Measurements from ENCODE around the gene PSAPL1.

The PSAPL1 gene

GRCh38 chr4:7411491-7411890, 23.2 kb downstream of the PSAPL1 start:
- H3K27ac Mint-ChIP-seq, result no peak overlapping the region
- peaks cover 25% of the 10 kb centered on the region for H3K9me3 Mint-ChIP-seq
- peaks cover 7% of the 10 kb centered on the region for H3K36me3 Mint-ChIP-seq (ENCODE audit: low read depth)
- peaks cover 28% of the 10 kb centered on the region for H3K27me3 Mint-ChIP-seq
- H3K4me3 Mint-ChIP-seq, result no peak overlapping the region
- no peaks in the 10 kb centered on the region for H3K4me1 Mint-ChIP-seq (ENCODE audit: low read depth)

GRCh38 chr4:7410446-7410845, 24.3 kb downstream of the PSAPL1 start:
- Mint-ChIP-seq H3K27me3 (peaks cover 35% of the 10 kb centered on the region), H3K27ac (no peak overlapping the region), H3K9me3 (peaks cover 23% of the 10 kb centered on the region), H3K36me3 (ENCODE audit: low read depth) (peaks cover 7% of the 10 kb centered on the region), H3K4me3 (no peak overlapping the region), H3K4me1 (ENCODE audit: low read depth) (no peaks in the 10 kb centered on the region)

- no peaks in the 10 kb centered on the region for H3K4me1 Mint-ChIP-seq (ENCODE audit: low read depth)
- peaks cover 30% of the 10 kb centered on the region for H3K27me3 Mint-ChIP-seq
- H3K36me3 Mint-ChIP-seq (ENCODE audit: low read depth), result peaks cover 7% of the 10 kb centered on the region
- H3K27ac Mint-ChIP-seq, result no peak overlapping the region
- no peak overlapping the region for H3K4me3 Mint-ChIP-seq
- H3K9me3 Mint-ChIP-seq, result peaks cover 23% of the 10 kb centered on the region
Observed at GRCh38 chr4:7408166-7408565, 26.6 kb downstream of the PSAPL1 start.

- peaks cover 9% of the 10 kb centered on the region for H3K9me3 Mint-ChIP-seq
- H3K4me1 Mint-ChIP-seq (ENCODE audit: low read depth), result no peaks in the 10 kb centered on the region
- no peaks in the 10 kb centered on the region for H3K36me3 Mint-ChIP-seq (ENCODE audit: low read depth)
- H3K4me3 Mint-ChIP-seq, result no peak overlapping the region
- H3K27me3 Mint-ChIP-seq, result peaks cover 26% of the 10 kb centered on the region
- no peak overlapping the region for H3K27ac Mint-ChIP-seq
Observed at GRCh38 chr4:7403001-7403400, 31.7 kb downstream of the PSAPL1 start.

- H3K27ac Mint-ChIP-seq, result no peak overlapping the region
- H3K4me1 Mint-ChIP-seq (ENCODE audit: low read depth), result no peaks in the 10 kb centered on the region
- H3K9me3 Mint-ChIP-seq, result peaks cover 9% of the 10 kb centered on the region
- no peaks in the 10 kb centered on the region for H3K36me3 Mint-ChIP-seq (ENCODE audit: low read depth)
- H3K27me3 Mint-ChIP-seq, result peaks cover 31% of the 10 kb centered on the region
- no peak overlapping the region for H3K4me3 Mint-ChIP-seq
Observed at GRCh38 chr4:7402526-7402925, 32.2 kb downstream of the PSAPL1 start.

GRCh38 chr4:7400671-7401298, 33.9 kb downstream of the PSAPL1 start:
- Mint-ChIP-seq H3K4me3 (no peak overlapping the region), H3K27me3 (peaks cover 37% of the 10 kb centered on the region), H3K9me3 (no peaks in the 10 kb centered on the region), H3K27ac (no peak overlapping the region), H3K36me3 (ENCODE audit: low read depth) (no peaks in the 10 kb centered on the region), H3K4me1 (ENCODE audit: low read depth) (no peaks in the 10 kb centered on the region)

- Mint-ChIP-seq H3K4me3 (no peak overlapping the region), H3K9me3 (no peaks in the 10 kb centered on the region), H3K36me3 (ENCODE audit: low read depth) (no peaks in the 10 kb centered on the region), H3K4me1 (ENCODE audit: low read depth) (no peaks in the 10 kb centered on the region), H3K27me3 (peaks cover 30% of the 10 kb centered on the region), H3K27ac (no peak overlapping the region)
Observed at GRCh38 chr4:7399440-7400234, 35.1 kb downstream of the PSAPL1 start.

GRCh38 chr4:7398788-7399439, 35.8 kb downstream of the PSAPL1 start:
- Mint-ChIP-seq H3K27me3 (peaks cover 28% of the 10 kb centered on the region), H3K4me1 (ENCODE audit: low read depth) (no peaks in the 10 kb centered on the region), H3K4me3 (no peak overlapping the region), H3K9me3 (no peaks in the 10 kb centered on the region), H3K36me3 (ENCODE audit: low read depth) (no peaks in the 10 kb centered on the region), H3K27ac (no peak overlapping the region)

- Mint-ChIP-seq H3K9me3 (no peaks in the 10 kb centered on the region), H3K27ac (no peak overlapping the region), H3K4me1 (ENCODE audit: low read depth) (no peaks in the 10 kb centered on the region), H3K27me3 (peaks cover 28% of the 10 kb centered on the region), H3K36me3 (ENCODE audit: low read depth) (no peaks in the 10 kb centered on the region), H3K4me3 (no peak overlapping the region)
Observed at GRCh38 chr4:7398104-7398423, 36.7 kb downstream of the PSAPL1 start.

GRCh38 chr4:7397206-7398103, 37.3 kb downstream of the PSAPL1 start:
- H3K36me3 Mint-ChIP-seq (ENCODE audit: low read depth), result no peaks in the 10 kb centered on the region
- no peaks in the 10 kb centered on the region for H3K4me1 Mint-ChIP-seq (ENCODE audit: low read depth)
- H3K27ac Mint-ChIP-seq, result no peak overlapping the region
- peaks cover 28% of the 10 kb centered on the region for H3K27me3 Mint-ChIP-seq
- H3K4me3 Mint-ChIP-seq, result no peak overlapping the region
- H3K9me3 Mint-ChIP-seq, result no peaks in the 10 kb centered on the region

- Mint-ChIP-seq H3K27ac (no peak overlapping the region), H3K9me3 (no peaks in the 10 kb centered on the region), H3K36me3 (ENCODE audit: low read depth) (no peaks in the 10 kb centered on the region), H3K27me3 (peaks cover 28% of the 10 kb centered on the region), H3K4me3 (no peak overlapping the region), H3K4me1 (ENCODE audit: low read depth) (no peaks in the 10 kb centered on the region)
Observed at GRCh38 chr4:7396186-7396910, 38.4 kb downstream of the PSAPL1 start.

GRCh38 chr4:7395645-7396044, 39.1 kb downstream of the PSAPL1 start:
- Mint-ChIP-seq H3K27ac (no peak overlapping the region), H3K9me3 (no peaks in the 10 kb centered on the region), H3K36me3 (ENCODE audit: low read depth) (no peaks in the 10 kb centered on the region), H3K27me3 (peaks cover 23% of the 10 kb centered on the region), H3K4me1 (ENCODE audit: low read depth) (no peaks in the 10 kb centered on the region), H3K4me3 (no peak overlapping the region)

GRCh38 chr4:7394681-7395451, 39.9 kb downstream of the PSAPL1 start:
- H3K4me1 Mint-ChIP-seq (ENCODE audit: low read depth), result no peaks in the 10 kb centered on the region
- no peaks in the 10 kb centered on the region for H3K9me3 Mint-ChIP-seq
- H3K27ac Mint-ChIP-seq, result no peak overlapping the region
- H3K27me3 Mint-ChIP-seq, result peaks cover 20% of the 10 kb centered on the region
- no peaks in the 10 kb centered on the region for H3K36me3 Mint-ChIP-seq (ENCODE audit: low read depth)
- no peak overlapping the region for H3K4me3 Mint-ChIP-seq
